ENCODE results near the gene STMP1.
A peak's percentile ranks its signal among the peaks of the same experiment; 100 is the strongest.

Gene STMP1

DNA sequence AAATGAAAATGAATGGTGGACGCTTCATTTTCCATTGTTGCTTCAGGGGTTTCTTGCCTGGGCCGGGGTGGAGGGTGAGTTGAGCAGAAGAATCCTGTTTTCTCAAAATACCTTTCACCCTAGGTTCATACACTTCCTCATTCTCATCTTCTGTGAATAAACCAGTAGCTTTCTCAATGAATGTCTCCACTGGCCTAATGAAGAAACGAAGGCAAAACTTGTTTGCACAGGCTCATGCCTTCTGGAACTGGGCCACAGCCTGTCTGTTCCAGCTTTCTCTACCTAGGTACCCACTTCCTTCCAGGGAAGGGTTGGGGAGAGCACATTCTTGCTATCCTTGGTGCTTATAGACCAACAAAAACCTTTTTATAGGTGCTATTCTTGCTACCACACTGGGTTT, 21.3 kb downstream of the STMP1 start:
- Histone ChIP-seq H3K4me3 (ENCODE audit: low read depth, low read length) (no peak overlapping the region), H3K36me3 (replicated peaks) (peaks cover under 1% of the 10 kb centered on the region), H3K27ac (no peak overlapping the region), H3K27me3 (replicated peaks) (no peaks in the 10 kb centered on the region)
- TF ChIP-seq, protein P1, sequence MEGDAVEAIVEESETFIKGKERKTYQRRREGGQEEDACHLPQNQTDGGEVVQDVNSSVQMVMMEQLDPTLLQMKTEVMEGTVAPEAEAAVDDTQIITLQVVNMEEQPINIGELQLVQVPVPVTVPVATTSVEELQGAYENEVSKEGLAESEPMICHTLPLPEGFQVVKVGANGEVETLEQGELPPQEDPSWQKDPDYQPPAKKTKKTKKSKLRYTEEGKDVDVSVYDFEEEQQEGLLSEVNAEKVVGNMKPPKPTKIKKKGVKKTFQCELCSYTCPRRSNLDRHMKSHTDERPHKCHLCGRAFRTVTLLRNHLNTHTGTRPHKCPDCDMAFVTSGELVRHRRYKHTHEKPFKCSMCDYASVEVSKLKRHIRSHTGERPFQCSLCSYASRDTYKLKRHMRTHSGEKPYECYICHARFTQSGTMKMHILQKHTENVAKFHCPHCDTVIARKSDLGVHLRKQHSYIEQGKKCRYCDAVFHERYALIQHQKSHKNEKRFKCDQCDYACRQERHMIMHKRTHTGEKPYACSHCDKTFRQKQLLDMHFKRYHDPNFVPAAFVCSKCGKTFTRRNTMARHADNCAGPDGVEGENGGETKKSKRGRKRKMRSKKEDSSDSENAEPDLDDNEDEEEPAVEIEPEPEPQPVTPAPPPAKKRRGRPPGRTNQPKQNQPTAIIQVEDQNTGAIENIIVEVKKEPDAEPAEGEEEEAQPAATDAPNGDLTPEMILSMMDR (IDR thresholded peaks at IDR 0.05; ENCODE audit: low read depth, low read length, missing control alignments): no peak
- DNase-seq: no peak
- in situ Hi-C loops (cut with HindIII; ENCODE audit: low pct_ligation_motif_present, low sequenced_read_pairs): no loop called here

DNA sequence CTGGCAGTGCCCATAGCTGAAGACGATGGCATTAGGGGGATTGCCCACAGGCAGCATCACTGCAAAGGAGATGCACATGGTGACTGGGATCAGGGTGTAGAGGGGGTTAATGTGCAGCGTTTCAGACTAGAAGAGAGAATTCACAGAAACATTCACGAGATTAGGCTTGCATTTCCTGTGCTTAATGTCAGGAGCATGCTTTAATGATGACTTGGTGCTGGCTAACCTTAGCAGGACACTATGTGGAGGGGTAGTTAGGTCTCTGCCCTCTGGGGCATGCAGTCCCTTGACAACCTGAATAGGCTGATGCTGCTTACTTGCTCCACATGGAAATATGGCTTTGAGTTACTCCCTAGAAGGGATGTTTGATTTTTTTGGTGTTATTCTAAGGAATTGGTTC, 21.8 kb downstream of the STMP1 start:
- peak; percentile 60 for DNase-seq
- Histone ChIP-seq H3K36me3 (replicated peaks) (no peaks in the 10 kb centered on the region), H3K4me3 (ENCODE audit: low read depth, low read length) (no peak overlapping the region), H3K27ac (no peak overlapping the region), H3K27me3 (replicated peaks) (no peaks in the 10 kb centered on the region)
- in situ Hi-C loops (cut with HindIII; ENCODE audit: low pct_ligation_motif_present, low sequenced_read_pairs): no loop called here
- TF ChIP-seq, protein P1 (IDR thresholded peaks at IDR 0.05; ENCODE audit: low read depth, low read length, missing control alignments): no peak

DNA sequence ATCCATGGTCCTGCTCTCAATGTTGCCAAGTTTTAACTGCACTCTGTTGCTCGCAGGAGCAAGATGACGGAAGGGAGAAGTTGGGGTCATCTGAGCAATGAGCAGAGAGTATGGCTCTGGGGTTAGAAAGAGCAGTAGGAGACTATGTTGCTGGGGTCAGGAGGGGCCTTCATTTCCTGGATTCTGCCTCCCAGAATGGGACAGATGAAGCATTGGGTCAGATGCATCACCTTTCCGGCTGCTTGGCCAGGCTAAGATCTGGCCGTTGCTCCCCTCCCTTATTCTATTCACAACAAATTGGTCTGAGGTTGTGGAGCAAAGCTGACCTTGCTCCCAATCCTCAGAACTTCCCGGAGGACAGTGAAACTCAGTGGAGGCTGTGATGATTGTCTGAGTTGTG, 22.4 kb downstream of the STMP1 start:
- Histone ChIP-seq H3K4me3 (ENCODE audit: low read depth, low read length) (no peak overlapping the region), H3K27me3 (replicated peaks) (no peaks in the 10 kb centered on the region), H3K27ac (peak overlapping the region; percentile 8), H3K36me3 (replicated peaks) (no peaks in the 10 kb centered on the region)
- TF ChIP-seq, protein P1 (IDR thresholded peaks at IDR 0.05; ENCODE audit: low read depth, low read length, missing control alignments): no peak
- DNase-seq: no peak
- in situ Hi-C loops (cut with HindIII; ENCODE audit: low pct_ligation_motif_present, low sequenced_read_pairs): no loop called here

DNA sequence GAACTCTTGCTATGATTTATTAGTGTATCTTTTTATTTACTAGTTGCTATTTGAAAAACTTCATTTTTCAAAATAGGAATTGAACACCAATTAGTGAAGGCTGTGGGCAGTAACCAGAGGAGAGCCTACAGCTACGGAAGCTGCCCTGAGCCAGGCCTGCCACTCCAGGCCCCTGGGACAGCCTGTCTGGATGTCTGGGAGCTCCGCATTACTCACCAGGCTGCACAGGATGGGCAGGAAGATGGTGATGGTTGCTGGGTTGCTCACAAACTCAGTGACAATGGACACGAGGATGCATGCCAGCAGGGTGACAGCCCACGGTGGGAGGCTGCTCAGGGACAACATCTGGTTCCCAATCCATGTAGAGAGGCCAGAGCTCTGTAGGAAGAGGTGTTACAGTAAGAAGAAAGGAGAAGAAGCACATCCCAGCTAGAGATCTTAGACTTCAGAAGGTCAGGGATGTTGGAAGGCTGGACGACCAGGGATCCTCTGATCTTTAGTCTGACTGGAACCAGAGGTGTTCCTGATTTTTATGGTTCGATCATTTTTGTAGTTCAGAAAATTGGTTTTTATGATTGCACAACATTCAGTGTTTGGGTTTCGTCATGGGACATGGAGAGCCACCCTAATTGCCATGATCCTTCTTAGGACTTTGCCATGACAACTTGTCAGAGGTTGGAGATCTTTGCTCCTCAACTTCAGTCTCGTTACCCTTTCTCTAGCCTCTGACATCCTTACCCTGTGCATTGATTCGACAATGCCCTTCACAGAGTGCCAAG, 23.2 kb downstream of the STMP1 start:
- no peaks in the 10 kb centered on the region for H3K36me3 ChIP-seq (replicated peaks)
- H3K4me3 ChIP-seq (ENCODE audit: low read depth, low read length): no peak overlapping the region
- in situ Hi-C loops (cut with HindIII; ENCODE audit: low pct_ligation_motif_present, low sequenced_read_pairs): no loop called here
- TF ChIP-seq, protein P1 (IDR thresholded peaks at IDR 0.05; ENCODE audit: low read depth, low read length, missing control alignments): no peak
- no peaks in the 10 kb centered on the region for H3K27me3 ChIP-seq (replicated peaks)
- H3K27ac ChIP-seq: peak overlapping the region; percentile 8
- peak; percentile 65 for DNase-seq

DNA sequence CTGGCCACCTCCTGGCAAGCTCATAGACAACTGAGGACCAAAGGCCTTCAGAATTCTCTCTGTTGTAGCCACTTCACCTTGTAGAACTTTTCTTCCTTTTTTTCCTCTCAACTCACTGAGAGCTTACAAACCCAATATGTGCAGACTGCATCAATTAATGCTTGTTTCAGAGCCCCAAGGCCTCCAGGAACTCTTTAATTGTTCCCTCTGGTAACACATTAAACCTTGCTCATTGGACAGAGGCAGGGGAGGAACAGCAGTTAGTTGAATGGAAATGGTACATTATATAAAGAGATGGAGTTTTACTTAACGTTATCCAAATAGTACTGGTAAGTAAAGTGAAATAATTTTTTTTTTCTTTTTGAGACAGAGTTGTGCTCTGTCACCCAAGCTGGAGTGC, 25.2 kb downstream of the STMP1 start:
- in situ Hi-C loops (cut with HindIII; ENCODE audit: low pct_ligation_motif_present, low sequenced_read_pairs): no loop called here
- H3K36me3 ChIP-seq (replicated peaks): no peaks in the 10 kb centered on the region
- no peak overlapping the region for H3K4me3 ChIP-seq (ENCODE audit: low read depth, low read length)
- H3K27me3 ChIP-seq (replicated peaks): no peaks in the 10 kb centered on the region
- no peak overlapping the region for H3K27ac ChIP-seq
- no peak for DNase-seq
- TF ChIP-seq, protein P1 (IDR thresholded peaks at IDR 0.05; ENCODE audit: low read depth, low read length, missing control alignments): no peak

DNA sequence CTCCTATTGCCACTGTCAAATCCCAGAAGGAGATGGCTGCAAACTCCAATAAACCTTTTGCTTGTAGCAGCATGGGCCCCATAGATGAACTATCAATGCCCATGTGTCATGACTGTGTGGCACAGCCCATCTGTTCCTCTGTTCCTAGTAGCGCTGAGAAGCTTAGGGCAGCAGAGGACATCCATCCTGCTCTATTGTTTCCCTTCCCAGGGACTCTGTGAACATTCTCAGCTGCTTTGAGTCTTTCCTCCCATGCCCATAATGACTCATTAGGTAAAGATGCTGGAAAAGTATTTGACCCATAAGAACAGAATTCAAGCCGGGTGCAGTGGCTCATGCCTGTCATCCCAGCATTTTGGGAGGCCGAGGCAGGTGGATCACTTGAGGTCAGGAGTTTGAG, 28.3 kb downstream of the STMP1 start:
- in situ Hi-C loops (cut with HindIII; ENCODE audit: low pct_ligation_motif_present, low sequenced_read_pairs): no loop called here
- Histone ChIP-seq H3K27ac (peak overlapping the region; percentile 22), H3K36me3 (replicated peaks) (no peaks in the 10 kb centered on the region), H3K4me3 (ENCODE audit: low read depth, low read length) (no peak overlapping the region), H3K27me3 (replicated peaks) (no peaks in the 10 kb centered on the region)
- TF ChIP-seq, protein P1 (IDR thresholded peaks at IDR 0.05; ENCODE audit: low read depth, low read length, missing control alignments): no peak
- DNase-seq: peak; percentile 34
